Peyer's patch (tissue), 4 donors: ENCODE data around the gene SUN5. TPM values are rescaled to one million over a fixed set of nuclear protein-coding genes. Genes with fewer than 3 reads are reported as not detected.

Experiments used
- DNase-seq, 3 donors: peaks; one replicate each; pipeline ENCODE4 v3.0.0-alpha.2; 2017 to 2019
- H3K27ac ChIP-seq, 4 donors: fragments of 200-600 bp; sonication (generic); one replicate each; pipeline ENCODE4 v1.5.1; 2016 to 2019
- H3K27me3 ChIP-seq, 2 donors: fragments of 200-600 bp; sonication (generic); one replicate each; pipeline ENCODE4 v1.5.1; 2019
- H3K36me3 ChIP-seq, 3 donors: fragments of 200-600 bp; sonication (generic); one replicate each; pipeline ENCODE4 v1.5.1; 2016 to 2019
- H3K4me1 ChIP-seq, 4 donors: fragments of 200-600 bp; sonication (generic); one replicate each; pipeline ENCODE4 v1.5.1; 2016 to 2019
- H3K4me3 ChIP-seq, 4 donors: fragments of 200-600 bp; sonication (generic); 1 replicate in 3 of 4; 2 replicates in 1 of 4; pipeline ENCODE4 v1.5.1; 2016 to 2019; ENCODE audit warnings: mild to moderate bottlenecking in 1 of 4
- H3K9me3 ChIP-seq, 4 donors: fragments of 200-600 bp; sonication (generic); one replicate each; pipeline ENCODE4 v1.5.1; 2016 to 2019; ENCODE audit warnings: mild to moderate bottlenecking in 1 of 4
- POLR2A ChIP-seq, 2 donors: fragments of 450-650 bp; IDR thresholded peaks; one replicate each; pipeline ENCODE4 v1.5.1; 2017; ENCODE audit warnings: antibody characterized with exemption in 2 of 2, mild to moderate bottlenecking in 2 of 2, moderate library complexity in 2 of 2
- total RNA-seq, 4 donors: library from RNA; depleted of rRNA; stranded (reverse); fragments of >200 nt; gene quantifications; one replicate each; pipeline ENCODE4 v1.1.0, GENCODE V29; 2016
- TF ChIP-seq, protein P1 (sequence below), 6 experiments: fragments of 450-650 bp in 4 of 6; fragments of 200-600 bp in 2 of 6; sonication (generic) in 1 of 6; IDR thresholded peaks; one replicate each; pipeline ENCODE4 v1.5.1; 2017 to 2019; ENCODE audit warnings: antibody characterized with exemption in 6 of 6, mild to moderate bottlenecking in 3 of 6, moderate library complexity in 1 of 6

SUN5 gene
- total RNA-seq, 4 donors from 2014 or later, result not detected

DNA sequence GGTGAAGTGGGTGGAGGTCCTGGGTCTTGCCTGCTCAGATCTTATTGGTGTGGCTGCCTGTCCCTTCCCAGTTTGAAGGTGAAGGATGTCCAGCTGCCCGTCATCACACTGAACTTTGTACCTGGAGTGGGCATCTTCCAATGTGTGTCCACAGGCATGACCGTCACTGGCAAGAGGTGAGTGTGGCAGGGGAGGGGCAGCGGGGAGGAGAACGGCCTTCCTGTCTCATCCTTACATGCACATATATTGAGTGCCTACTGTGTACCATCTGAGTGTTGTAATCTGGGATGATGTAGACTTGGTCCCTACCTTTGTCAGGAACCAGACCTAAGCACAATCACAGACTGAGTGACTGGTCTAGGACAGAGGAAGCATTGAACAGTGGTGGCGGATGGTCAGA, 29.9 kb upstream of the SUN5 start:
- Histone ChIP-seq H3K4me3 (no peak overlapping the region), H3K9me3 (no peaks in the 10 kb centered on the region), H3K4me1 (no peaks in the 10 kb centered on the region), H3K36me3 (no peaks in the 10 kb centered on the region), H3K27ac (no peak overlapping the region), H3K27me3 (no peaks in the 10 kb centered on the region)
- DNase-seq, result no peak
- TF ChIP-seq, protein P1, sequence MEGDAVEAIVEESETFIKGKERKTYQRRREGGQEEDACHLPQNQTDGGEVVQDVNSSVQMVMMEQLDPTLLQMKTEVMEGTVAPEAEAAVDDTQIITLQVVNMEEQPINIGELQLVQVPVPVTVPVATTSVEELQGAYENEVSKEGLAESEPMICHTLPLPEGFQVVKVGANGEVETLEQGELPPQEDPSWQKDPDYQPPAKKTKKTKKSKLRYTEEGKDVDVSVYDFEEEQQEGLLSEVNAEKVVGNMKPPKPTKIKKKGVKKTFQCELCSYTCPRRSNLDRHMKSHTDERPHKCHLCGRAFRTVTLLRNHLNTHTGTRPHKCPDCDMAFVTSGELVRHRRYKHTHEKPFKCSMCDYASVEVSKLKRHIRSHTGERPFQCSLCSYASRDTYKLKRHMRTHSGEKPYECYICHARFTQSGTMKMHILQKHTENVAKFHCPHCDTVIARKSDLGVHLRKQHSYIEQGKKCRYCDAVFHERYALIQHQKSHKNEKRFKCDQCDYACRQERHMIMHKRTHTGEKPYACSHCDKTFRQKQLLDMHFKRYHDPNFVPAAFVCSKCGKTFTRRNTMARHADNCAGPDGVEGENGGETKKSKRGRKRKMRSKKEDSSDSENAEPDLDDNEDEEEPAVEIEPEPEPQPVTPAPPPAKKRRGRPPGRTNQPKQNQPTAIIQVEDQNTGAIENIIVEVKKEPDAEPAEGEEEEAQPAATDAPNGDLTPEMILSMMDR (IDR thresholded peaks at IDR 0.05), result no peak
- TF ChIP-seq POLR2A (IDR thresholded peaks at IDR 0.05), result no peak

DNA sequence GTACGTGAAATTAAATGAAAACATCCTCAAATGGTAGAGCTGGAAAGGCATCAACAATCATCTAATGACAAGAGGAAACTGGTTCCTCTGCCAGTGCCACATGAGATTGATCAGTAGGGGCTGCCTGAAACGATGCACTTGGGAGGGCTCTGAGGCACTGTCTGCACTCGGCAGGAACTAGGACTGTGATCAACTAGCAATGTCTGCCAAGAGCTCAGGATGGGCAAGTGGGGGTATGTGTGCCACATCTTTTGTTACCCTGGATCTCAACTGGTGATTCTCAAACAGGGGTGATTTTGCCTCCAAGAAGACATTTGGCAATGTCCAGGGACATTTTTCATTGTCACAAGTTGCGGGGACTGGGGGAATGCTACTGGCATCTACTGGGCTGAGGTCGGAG, 29.1 kb upstream of the SUN5 start:
- TF ChIP-seq, protein P1 (IDR thresholded peaks at IDR 0.05), result no peak
- TF ChIP-seq POLR2A (IDR thresholded peaks at IDR 0.05), result no peak
- Histone ChIP-seq H3K27ac (no peak overlapping the region), H3K36me3 (no peaks in the 10 kb centered on the region), H3K9me3 (no peaks in the 10 kb centered on the region), H3K4me1 (no peaks in the 10 kb centered on the region), H3K27me3 (no peaks in the 10 kb centered on the region), H3K4me3 (no peak overlapping the region)
- DNase-seq, result no peak

DNA sequence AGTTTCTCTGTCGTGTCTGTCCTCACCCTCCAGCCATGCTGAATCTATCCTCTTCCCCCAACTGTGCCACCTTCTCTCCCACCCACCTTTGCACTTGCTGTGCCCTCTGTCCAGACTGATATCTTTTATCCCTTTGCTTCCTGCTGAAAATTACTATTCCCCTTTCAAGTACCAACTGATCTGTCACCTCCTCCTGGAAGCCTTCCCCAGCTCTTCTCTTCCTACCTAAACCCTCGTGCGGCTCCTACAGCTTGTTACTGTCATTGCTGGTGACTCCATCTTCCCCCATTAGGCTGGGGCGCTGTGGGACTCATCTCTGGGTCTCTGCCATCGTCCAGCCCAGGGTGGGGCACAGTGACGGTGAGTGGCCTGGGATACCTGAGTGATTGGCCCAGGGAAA, 28.3 kb upstream of the SUN5 start:
- no peak for DNase-seq
- no peaks in the 10 kb centered on the region for H3K27me3 ChIP-seq
- TF ChIP-seq, protein P1 (IDR thresholded peaks at IDR 0.05), result no peak
- TF ChIP-seq POLR2A (IDR thresholded peaks at IDR 0.05), result no peak
- no peak overlapping the region for H3K27ac ChIP-seq
- H3K9me3 ChIP-seq, result no peaks in the 10 kb centered on the region
- no peaks in the 10 kb centered on the region for H3K36me3 ChIP-seq
- no peaks in the 10 kb centered on the region for H3K4me1 ChIP-seq
- no peak overlapping the region for H3K4me3 ChIP-seq

DNA sequence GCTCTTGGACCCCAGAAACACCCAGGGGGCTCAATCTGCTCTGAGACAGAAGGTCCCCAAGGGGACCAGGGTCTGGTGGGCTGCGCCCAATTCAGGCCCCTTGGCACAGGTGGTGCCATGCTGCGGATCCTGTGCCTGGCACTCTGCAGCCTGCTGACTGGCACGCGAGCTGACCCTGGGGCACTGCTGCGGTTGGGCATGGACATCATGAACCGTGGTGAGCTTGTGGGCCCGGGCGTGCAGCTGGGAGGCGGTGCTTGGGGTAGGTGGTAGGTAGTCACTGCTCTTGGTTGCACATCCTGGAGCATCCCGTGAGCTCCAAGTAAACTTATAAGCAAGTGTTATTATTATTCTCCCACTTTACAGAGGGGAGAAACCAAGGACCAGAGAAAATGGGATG, 27.3 kb upstream of the SUN5 start, which contains the start of gene BPIFB6:
Gene BPIFB6, plus strand, starts transcription at position 118 of the 400 bp plus-strand sequence. Its CDS starts 0 bp downstream, at position 118.
- Histone ChIP-seq H3K4me3 (no peak within 1 kb of the TSS), H3K27ac (no peak within 1 kb of the TSS), H3K36me3 (no peaks in the 10 kb centered on the region), H3K9me3 (no peaks in the 10 kb centered on the region), H3K4me1 (no peaks in the 10 kb centered on the region), H3K27me3 (no peaks in the 10 kb centered on the region)
- no peak for TF ChIP-seq POLR2A (IDR thresholded peaks at IDR 0.05)
- DNase-seq, result no peak

DNA sequence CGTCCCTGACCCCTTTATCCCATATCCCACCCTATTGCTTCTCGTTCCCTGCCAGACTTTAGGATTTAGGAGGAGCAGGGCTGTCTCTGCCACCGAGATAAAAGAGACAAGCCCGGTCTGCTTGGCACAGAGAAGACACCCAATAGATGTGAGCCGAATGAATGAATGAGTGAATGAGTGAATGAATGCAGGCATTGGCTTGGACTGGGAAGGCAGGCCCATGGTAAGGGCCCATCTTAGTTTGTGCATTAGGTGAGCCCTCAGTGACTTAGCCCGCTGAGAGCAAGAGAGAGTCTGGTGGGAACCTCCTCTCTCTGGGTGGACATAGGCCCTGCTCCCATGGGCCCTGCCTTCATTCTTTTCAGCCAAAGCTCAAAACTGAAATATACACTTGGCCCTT, 26.3 kb upstream of the SUN5 start:
- DNase-seq, result no peak
- Histone ChIP-seq H3K4me1 (no peaks in the 10 kb centered on the region), H3K4me3 (no peak overlapping the region), H3K27ac (no peak overlapping the region), H3K9me3 (no peaks in the 10 kb centered on the region), H3K27me3 (no peaks in the 10 kb centered on the region), H3K36me3 (no peaks in the 10 kb centered on the region)
- TF ChIP-seq, protein P1 (IDR thresholded peaks at IDR 0.05), result no peak
- TF ChIP-seq POLR2A (IDR thresholded peaks at IDR 0.05), result no peak

DNA sequence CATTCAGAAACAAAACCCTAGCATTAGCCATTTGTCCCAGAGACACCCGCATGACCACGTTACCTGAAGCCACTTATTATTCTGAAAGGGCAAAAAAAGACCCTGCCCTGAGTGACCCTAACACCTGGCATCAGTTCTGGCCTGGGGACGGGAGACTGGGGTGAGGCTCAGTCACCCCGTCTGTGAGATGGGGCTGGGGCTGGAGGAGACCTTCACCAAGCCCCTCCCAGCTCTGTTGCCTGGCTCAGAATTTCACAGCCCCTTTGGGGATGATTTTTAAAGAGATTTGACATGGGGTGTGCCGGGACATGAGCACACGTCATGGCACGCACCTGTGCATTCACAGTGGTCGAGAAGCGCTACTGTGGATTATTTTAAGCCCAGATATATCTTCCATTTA, 25.8 kb upstream of the SUN5 start:
- Histone ChIP-seq H3K36me3 (no peaks in the 10 kb centered on the region), H3K9me3 (no peaks in the 10 kb centered on the region), H3K4me1 (no peaks in the 10 kb centered on the region), H3K27ac (no peak overlapping the region), H3K27me3 (no peaks in the 10 kb centered on the region), H3K4me3 (no peak overlapping the region)
- DNase-seq, result no peak
- TF ChIP-seq, protein P1 (IDR thresholded peaks at IDR 0.05), result no peak
- TF ChIP-seq POLR2A (IDR thresholded peaks at IDR 0.05), result no peak
